Right kidney (tissue), 1 donor: ENCODE data around the gene MICAL3.
A peak's percentile ranks its signal among the peaks of the same experiment; 100 is the strongest.

ENCODE experiments used
- DNase-seq: peaks from one replicate; pipeline ENCODE4 v3.0.0-alpha.2; 2016

MICAL3 gene

GRCh38 chr22:17911312-17911705, 113.1 kb downstream of the MICAL3 start:
- no peak for DNase-seq

GRCh38 chr22:17910561-17911311, 113.6 kb downstream of the MICAL3 start:
- DNase-seq: peak; percentile 48

DNA sequence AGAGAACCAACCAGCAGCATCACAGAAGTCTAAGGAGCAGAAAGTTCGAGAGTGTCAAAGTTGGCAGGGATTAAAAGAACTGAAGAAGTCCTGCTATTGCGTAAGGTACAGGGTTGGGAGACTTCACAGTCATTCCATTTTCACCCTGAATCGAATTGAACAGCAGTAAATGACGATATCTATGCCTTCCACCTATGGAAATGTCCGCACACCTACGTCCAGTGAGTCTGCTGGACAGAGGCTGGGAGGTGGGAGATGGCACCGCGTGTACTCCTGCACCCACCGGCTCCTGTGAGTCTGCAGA, 116.7 kb downstream of the MICAL3 start:
- no peak for DNase-seq

DNA sequence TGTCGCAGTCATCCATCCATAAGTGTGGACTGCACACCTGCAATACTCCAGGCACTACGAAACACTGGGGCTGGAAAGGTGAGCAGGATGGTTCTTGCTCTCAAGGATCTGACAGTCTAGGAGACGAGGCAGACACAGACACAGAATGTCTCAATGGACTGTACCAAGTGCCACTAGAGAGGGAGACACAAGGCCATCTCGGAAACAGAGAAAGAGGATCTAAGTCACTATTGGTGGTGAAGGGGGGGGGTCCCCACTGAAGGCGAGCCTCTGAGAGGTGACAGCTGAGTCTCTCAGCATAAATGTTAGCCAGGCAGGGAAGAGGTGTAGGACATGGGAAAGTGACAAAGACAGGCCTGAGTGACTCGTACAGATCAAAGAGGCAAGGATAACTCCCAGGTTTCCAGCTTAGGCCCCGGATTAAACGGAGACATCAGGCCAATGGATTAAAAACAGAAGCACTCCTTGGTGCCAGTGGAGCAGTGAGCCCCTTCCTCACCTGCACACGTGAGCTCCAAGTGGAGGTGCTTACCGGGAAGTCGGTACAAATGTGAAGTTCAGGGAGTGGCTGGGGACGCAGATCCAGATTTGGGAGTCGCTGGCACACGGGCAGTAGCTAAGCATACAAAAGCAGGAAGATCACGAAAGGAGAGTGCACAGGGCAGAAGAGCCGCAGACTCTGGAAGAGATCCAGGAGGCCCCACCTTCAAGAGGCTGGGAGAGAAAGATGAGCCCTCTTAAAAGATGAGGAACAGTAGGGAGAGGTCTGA, 117.2 kb downstream of the MICAL3 start:
- DNase-seq: no peak

DNA sequence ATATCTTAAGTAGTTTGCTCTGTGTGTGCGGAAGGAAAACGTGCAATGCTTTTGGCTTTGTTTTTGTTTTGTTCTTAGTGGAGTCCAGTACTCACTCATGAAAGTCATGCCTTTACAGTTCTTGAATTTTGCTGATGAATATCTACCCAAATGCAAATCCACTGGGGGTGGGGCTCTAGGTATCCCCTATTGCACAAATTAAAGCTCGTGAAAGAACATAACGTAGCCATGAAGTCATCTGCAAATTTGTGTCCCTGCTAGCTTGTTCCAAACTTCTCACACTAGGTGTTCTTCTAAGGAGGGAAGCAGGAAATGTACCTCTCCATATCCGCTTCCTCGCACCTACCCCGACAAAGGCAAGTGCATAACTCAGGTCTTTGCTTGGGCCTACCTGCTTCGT, 118.9 kb downstream of the MICAL3 start:
- no peak for DNase-seq

DNA sequence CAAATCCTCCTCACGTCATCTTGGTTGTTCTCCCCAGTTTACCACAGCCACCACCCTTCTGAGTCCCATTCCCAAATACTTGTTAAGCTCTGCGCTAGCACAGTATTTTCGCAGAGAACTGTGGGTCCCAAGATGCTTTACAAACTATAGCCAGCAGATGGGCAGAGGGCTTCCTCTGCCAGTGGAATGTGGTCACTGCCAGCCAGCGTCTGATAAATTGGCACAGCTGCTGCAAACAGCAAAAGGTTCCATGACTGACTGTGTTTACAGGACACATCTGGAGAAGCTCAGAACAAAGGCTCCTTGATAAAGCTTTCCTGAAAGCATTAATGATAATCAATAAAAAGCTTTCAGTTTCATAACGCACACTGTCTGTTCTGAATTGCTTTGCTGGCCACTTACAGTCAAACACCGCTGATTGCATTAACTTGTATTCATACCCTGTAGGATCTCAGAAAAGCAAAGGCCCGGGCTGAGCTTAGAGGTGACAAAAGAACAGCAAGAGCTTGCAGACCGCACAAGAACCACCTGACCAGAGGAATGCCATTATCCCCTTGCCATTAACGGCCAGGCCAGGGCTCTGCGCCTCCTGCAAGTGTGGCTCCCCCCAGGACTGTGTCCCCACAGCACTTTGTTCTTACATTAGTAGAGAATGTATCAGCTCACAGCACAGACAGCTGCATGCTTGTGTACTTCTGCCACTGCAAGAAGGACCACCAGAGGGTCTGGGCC, 120.6 kb downstream of the MICAL3 start:
- DNase-seq: no peak

DNA sequence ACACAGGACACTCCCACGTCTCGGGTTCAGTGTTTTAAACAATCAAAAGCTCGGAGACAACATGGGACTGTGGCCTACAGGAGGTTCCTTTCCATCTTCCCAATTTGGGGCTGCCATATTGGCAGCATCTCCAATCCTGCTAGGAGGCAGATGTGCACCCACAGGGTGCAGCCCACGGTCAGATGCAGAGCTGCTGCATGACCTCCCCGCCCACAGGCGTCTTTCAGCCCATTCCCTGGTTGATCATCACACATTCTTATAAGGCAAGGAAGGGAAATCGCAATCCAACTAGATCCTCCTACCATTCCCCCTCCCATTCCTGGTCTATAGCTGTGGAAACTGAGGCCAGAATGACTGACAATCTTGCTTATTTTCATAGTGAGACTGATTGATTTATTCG, 121.4 kb downstream of the MICAL3 start:
- DNase-seq: no peak

GRCh38 chr22:17898375-17898774, 126.0 kb downstream of the MICAL3 start:
- no peak for DNase-seq

- DNase-seq: no peak
These were observed 126.5 kb downstream of the MICAL3 start for GRCh38 chr22:17897858-17898257.

DNA sequence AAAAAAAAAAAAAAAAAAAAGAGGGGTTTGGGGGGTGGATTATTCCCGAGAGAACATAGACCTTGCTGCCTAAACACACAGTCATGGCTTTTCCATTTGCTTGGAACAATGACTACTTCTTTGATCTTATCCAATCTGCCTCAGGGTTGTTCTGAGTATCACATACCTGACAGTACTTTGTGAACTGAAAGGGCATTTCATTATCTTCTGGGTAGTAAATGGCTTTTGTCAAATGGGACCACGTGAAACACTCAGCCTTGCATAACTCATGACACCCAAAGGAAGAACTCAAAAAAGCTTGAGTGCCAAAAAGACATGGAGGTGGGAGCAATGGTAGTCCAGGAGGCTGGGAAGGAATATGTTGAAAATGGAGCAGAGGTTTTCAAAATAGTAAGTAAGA, 126.9 kb downstream of the MICAL3 start:
- DNase-seq: no peak

GRCh38 chr22:17896586-17896985, 127.8 kb downstream of the MICAL3 start:
- peak; percentile 40 for DNase-seq

DNA sequence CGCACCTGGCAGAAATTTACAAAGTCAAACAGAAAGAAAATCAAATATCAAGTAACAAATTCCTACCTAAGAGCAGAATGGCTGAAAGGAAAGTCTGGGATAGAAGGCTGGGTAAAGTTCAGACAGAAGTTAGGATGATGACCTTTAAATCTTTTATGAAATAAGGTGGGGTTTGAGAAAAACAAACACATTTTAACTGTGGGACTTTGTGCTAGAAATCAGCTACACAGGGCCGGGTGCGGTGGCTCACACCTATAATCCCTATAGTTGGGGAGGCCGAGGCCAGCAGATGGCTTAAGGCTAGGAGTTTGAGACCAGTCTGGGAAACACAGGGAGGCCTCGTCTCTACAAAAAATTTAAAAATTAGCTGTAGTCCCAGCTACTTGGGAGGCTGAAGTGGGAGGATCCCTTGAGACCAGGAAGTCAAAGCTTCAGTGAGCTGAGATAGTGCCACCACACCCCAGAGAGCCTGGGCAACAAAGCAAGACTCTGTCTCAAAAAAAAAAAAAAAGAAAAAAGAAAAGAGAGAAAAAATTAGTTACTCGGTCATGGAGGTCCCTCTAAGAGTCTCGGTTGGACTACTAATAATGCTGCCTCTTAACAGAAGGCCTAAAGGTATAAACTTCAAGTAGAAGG, 130.3 kb downstream of the MICAL3 start:
- DNase-seq: no peak

DNA sequence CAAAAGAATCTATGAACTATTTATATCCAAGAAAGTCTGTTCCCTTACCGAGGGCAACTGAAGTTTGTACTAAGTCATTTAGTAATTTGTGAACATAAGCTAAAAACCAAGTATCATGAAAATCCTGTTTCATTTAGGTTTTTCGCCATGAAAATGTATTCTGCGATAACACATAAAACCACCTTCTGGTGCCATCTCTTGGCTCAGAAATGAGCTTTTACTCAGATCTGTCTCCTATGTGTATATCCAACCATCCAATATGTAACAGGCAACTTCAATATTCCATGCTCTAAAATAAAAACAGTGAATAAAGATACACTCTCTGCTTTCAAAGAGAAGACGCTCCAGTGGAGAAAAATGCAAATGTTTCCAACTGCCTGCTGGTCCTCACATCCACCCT, 132.0 kb downstream of the MICAL3 start:
- no peak for DNase-seq

DNA sequence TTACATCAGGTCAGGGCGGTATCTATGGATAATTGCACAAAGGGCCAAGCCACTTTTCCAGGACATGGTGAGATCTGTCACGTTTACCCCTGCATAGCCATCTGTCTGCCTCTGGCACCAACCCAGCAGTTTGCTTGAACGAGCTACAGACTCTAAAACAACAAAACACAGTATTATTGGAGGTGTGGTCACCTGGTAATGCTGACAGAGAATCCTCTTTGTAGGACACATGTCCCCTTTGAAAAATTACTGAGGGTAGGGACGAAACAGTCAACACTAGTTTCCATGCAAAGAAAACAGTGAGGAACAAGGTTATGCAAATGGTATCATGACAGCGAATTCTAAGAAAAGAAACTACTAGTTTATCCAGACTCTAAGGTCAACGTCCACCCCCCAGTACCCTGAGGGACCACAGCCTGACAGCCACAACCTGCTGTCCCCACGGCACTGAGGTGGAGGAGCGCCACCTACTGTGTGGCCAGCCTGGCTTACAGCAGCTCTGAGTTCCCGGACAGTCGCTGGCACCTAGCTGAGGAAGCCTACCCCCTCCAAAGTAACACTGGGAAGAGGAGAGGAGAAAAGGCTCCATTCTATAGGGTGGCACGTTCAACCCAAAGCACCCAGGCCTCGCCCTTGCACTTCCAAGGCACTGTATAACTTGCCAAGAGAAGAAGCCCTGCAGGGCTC, 132.7 kb downstream of the MICAL3 start:
- DNase-seq: no peak

GRCh38 chr22:17890892-17891291, 133.5 kb downstream of the MICAL3 start:
- DNase-seq: no peak

GRCh38 chr22:17890245-17890671, 134.1 kb downstream of the MICAL3 start:
- no peak for DNase-seq

GRCh38 chr22:17888855-17889254, 135.5 kb downstream of the MICAL3 start:
- no peak for DNase-seq

DNA sequence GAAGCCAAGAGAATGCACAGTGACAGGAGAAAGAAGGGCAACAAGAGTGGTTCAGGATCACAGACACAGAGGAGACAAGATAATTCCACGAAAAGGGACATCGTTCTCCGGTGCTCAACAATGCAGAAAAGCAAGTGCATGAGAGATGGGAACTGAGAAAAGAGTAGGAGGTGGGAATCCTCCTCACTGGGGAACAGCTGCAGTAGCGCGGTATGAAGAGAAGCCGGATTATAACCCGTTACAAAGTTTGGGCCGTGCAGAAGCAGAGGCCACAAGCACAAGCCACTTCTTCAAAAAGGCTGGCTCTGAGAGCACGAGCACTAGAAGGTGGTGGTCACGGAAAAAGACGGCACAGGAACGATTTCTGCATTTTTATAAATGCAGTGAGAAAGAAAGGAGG, 135.9 kb downstream of the MICAL3 start:
- DNase-seq: no peak

DNA sequence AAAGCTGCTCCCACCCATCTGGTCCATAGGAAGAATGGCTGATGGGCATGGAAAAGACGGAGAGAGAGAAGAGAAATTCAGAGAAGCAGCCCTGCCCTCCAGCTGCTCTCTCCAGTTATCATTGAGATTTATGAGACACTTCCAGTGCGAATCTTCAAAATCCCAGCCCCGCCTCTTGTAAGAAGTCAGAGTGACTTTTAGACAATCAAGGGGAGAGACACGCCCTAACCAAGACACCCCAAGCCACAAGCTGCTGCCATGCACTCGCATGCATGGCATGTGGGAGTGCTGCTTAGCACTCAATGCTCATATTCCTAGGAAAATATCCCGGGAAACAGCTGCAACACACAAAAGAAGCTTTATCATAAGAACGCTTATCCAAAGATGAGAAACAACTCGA, 139.5 kb downstream of the MICAL3 start:
- DNase-seq: no peak

DNA sequence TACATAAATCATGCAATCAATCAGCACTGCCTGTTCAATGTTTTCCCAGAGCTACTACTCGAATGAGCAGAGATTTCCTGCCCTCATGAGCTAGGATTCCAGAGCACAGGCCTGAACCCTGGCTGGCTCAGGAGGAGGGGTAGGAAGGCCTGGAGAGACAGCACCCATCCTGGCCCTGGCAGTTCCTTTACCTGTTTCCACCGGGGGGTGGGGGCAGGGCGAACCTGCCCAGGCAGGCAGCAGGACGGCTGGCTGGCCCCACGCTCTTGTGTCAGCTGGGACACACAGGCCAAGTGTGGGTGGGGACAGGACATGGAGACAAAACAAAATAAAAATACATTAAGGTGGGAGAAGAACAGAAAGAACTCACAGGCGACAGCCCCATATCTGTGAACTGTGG, 140.3 kb downstream of the MICAL3 start:
- no peak for DNase-seq

DNA sequence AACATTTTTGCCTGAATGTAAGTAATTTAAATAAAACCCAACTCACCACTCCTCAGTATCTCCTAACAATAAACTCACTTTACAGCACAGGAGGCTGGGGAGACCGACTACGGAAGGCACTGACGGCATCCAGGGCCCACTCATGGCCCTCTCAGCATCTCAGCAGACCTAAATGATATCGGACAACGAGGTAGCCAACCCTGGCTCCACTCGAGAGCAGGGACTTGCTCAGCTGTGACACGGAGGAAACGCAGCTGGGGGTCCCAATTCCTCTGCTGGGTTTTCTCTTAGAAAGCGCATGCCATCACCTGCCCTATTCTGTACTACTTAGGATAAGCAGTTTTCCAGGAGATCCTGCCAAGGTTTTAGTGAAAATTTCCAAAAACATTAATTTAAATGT, 141.0 kb downstream of the MICAL3 start:
- DNase-seq: no peak

GRCh38 chr22:17882727-17883126, 141.6 kb downstream of the MICAL3 start:
- DNase-seq: no peak
